ENCODE data around the gene TRAK1. TPM values are rescaled to one million over a fixed set of nuclear protein-coding genes. Genes with fewer than 3 reads are reported as not detected.

TRAK1 gene
- total RNA-seq, 1 donor from 2014 or later = 58.4 TPM

DNA sequence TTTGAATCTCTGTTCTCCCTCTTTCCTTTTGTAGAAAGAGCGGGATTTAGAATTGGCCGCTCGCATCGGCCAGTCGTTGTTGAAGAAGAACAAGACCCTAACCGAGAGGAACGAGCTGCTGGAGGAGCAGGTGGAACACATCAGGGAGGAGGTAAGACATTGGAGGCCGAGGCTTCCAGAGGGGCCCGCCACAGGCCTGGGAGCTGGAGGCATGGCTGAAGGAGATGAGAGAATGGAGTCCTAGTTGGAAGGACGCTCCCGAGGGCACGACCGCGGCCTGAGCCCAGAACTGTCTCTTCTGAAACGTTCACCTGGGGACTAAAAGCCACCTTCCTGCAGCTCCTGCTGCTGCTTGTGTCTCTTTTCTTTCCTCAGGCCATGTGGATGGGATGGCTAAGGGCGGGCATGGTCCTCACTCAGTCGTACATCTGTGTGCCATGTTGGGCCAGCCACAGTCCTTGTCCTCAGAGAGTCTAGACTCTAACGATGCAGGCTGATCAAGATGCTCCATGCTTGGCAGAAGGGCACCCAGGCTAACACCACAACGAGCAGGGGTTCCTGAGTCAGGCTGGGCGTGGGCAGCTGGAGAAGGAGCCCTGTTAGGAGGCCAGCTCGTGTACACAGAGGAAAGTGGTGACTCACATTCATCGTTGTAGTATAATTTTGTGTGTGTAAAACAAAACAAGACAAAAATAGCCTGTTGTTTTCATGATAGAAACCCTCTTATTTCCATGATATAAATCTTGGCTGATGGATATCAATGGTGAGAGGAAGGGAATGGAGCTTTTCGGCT lies 93.7 kb downstream of the TRAK1 start:
- H3K27me3 Mint-ChIP-seq = no peaks in the 10 kb centered on the region
- peaks cover 2% of the 10 kb centered on the region for H3K4me1 Mint-ChIP-seq
- DNase-seq = no peak
- no peak for ATAC-seq (ENCODE audit: low read depth)
- ChIA-PET CTCF (no interaction called here), POLR2A (no interaction called here)
- peaks cover 66% of the 10 kb centered on the region for H3K36me3 Mint-ChIP-seq (ENCODE audit: low read depth)
- no peak overlapping the region for H3K4me3 Mint-ChIP-seq
- TF ChIP-seq, protein P1, sequence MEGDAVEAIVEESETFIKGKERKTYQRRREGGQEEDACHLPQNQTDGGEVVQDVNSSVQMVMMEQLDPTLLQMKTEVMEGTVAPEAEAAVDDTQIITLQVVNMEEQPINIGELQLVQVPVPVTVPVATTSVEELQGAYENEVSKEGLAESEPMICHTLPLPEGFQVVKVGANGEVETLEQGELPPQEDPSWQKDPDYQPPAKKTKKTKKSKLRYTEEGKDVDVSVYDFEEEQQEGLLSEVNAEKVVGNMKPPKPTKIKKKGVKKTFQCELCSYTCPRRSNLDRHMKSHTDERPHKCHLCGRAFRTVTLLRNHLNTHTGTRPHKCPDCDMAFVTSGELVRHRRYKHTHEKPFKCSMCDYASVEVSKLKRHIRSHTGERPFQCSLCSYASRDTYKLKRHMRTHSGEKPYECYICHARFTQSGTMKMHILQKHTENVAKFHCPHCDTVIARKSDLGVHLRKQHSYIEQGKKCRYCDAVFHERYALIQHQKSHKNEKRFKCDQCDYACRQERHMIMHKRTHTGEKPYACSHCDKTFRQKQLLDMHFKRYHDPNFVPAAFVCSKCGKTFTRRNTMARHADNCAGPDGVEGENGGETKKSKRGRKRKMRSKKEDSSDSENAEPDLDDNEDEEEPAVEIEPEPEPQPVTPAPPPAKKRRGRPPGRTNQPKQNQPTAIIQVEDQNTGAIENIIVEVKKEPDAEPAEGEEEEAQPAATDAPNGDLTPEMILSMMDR (IDR thresholded peaks at IDR 0.05) = no peak
- H3K9me3 Mint-ChIP-seq = no peaks in the 10 kb centered on the region
- intact Hi-C loops (cut with micrococcal nuclease) = no loop called here
- H3K27ac Mint-ChIP-seq = no peak overlapping the region

DNA sequence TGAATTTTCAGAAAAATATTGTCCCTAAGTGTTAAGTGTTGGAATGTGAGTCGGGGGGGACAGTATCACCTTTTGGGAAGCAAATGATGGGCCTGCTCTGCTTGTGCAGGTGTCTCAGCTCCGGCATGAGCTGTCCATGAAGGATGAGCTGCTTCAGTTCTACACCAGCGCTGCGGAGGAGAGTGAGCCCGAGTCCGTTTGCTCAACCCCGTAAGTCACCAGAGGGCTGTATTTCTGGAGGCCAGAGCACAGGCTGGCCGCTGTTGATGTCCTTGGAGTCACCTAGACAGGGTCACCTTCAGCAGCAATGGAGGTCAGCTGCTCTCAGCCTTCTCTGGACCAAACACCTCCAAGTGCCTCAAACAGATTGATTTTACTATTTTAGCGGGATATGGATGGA lies 96.8 kb downstream of the TRAK1 start:
- Mint-ChIP-seq H3K9me3 (no peaks in the 10 kb centered on the region), H3K4me3 (no peak overlapping the region), H3K4me1 (peaks cover 22% of the 10 kb centered on the region), H3K36me3 (ENCODE audit: low read depth) (peaks cover 75% of the 10 kb centered on the region), H3K27ac (no peak overlapping the region), H3K27me3 (no peaks in the 10 kb centered on the region)
- ChIA-PET CTCF (interaction anchor here (2.0 to 10.2 kb wide), 2 partner anchors 10 to 68 kb away, joined by 4 to 107 read pairs; no protein-coding TSS in a partner anchor), POLR2A (no interaction called here)
- TF ChIP-seq, protein P1 (IDR thresholded peaks at IDR 0.05) = no peak
- ATAC-seq (ENCODE audit: low read depth) (no peak), DNase-seq (no peak)
- intact Hi-C loops (cut with micrococcal nuclease) = no loop called here

DNA sequence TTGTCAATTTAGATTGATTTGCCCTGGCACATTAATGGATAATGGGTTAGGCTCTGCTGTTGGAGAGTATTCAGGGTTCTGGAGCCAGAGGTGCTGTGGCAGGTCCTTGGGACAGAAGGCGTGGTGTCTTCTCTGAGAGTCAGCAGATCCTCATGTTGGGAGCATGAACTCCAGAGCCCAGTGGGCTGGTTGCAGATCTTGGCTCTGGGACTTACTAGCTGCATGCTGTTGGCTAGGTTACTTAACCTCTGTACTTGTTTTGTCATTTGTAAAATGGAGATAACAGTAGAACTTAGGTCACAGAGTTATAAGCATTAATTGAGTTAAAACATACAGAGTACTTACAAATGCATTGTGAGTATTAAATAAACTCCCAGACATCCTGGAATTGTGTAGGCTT lies 97.2 kb downstream of the TRAK1 start:
- ATAC-seq (ENCODE audit: low read depth) = no peak
- TF ChIP-seq, protein P1 (IDR thresholded peaks at IDR 0.05) = no peak
- ChIA-PET CTCF (interaction anchor here (2.0 to 10.2 kb wide), 5 partner anchors 8 to 292 kb away, joined by 4 to 107 read pairs (median 26); no protein-coding TSS in a partner anchor), POLR2A (no interaction called here)
- no peak for DNase-seq
- Mint-ChIP-seq H3K4me3 (no peak overlapping the region), H3K4me1 (peaks cover 26% of the 10 kb centered on the region), H3K27ac (peak overlapping the region; percentile 59), H3K27me3 (no peaks in the 10 kb centered on the region), H3K9me3 (no peaks in the 10 kb centered on the region), H3K36me3 (ENCODE audit: low read depth) (peaks cover 78% of the 10 kb centered on the region)
- intact Hi-C loops (cut with micrococcal nuclease) = no loop called here

DNA sequence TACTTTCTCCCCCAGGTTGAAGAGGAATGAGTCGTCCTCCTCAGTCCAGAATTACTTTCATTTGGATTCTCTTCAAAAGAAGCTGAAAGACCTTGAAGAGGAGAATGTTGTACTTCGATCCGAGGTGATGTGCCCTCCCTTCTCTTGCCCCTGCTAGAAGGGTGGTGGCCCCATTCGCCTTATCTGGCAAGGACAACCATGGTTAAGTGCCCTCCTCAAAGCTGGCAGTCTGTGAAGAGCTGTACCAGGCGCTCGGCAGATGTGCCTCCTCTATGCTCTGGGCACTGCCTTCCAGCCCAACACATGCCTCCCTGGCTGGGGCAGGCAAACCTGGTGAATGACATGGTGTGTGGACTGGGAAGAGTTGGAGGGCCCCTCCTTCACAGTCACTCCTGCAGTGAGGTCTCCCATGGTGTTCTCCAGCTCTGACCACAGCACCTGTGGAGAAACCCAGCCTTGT lies 97.9 kb downstream of the TRAK1 start:
- Mint-ChIP-seq H3K4me1 (peaks cover 32% of the 10 kb centered on the region), H3K4me3 (no peak overlapping the region), H3K36me3 (ENCODE audit: low read depth) (peaks cover 81% of the 10 kb centered on the region), H3K27ac (no peak overlapping the region), H3K9me3 (no peaks in the 10 kb centered on the region), H3K27me3 (no peaks in the 10 kb centered on the region)
- ChIA-PET CTCF (interaction anchor here (1.4 to 10.2 kb wide), 8 partner anchors 8 to 296 kb away, joined by 3 to 107 read pairs (median 15); no protein-coding TSS in a partner anchor), POLR2A (no interaction called here)
- DNase-seq = no peak
- intact Hi-C loops (cut with micrococcal nuclease) = no loop called here
- ATAC-seq (ENCODE audit: low read depth) = no peak
- TF ChIP-seq, protein P1 (IDR thresholded peaks at IDR 0.05) = no peak

DNA sequence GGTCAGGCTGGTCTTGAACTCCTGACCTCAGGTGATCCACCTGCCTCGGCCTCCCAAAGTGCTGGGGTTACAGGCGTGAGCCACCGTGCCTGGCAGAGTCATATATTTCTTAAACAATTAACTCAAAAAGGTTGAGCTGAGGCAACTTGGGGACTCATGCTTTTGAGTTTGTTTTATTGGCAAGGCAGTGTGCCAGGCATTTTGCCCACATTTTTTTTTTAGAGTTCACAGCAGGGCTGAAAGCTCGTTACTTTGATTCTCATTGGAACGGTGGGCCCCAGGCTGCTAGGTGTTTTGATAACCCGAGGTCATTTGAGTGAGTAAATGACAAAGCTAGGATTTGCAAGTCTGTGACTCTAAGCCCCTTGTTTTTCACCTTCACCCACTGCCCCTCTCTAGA lies 98.6 kb downstream of the TRAK1 start:
- Mint-ChIP-seq H3K4me1 (peaks cover 32% of the 10 kb centered on the region), H3K27ac (no peak overlapping the region), H3K9me3 (no peaks in the 10 kb centered on the region), H3K36me3 (ENCODE audit: low read depth) (peaks cover 83% of the 10 kb centered on the region), H3K4me3 (no peak overlapping the region), H3K27me3 (no peaks in the 10 kb centered on the region)
- ChIA-PET CTCF (interaction anchor here (1.4 to 10.2 kb wide), 11 partner anchors 8 to 300 kb away, joined by 3 to 107 read pairs (median 10); no protein-coding TSS in a partner anchor), POLR2A (no interaction called here)
- intact Hi-C loops (cut with micrococcal nuclease) = loop anchor here (2.0 to 5.0 kb wide), 2 partner anchors 17 to 177 kb away; no protein-coding TSS in a partner anchor
- no peak for ATAC-seq (ENCODE audit: low read depth)
- TF ChIP-seq, protein P1 (IDR thresholded peaks at IDR 0.05) = no peak
- no peak for DNase-seq
